Activated CD8-positive, alpha-beta memory T cell treated with anti-CD3 and anti-CD28 coated beads, Interleukin-2, amount 50 U/mL, for 24 hours (primary cell): Measurements from ENCODE around the gene CTTNBP2NL.

Experiments used
- DNase-seq: peaks from one replicate; pipeline ENCODE4 v3.0.0-alpha.2; 2020; ENCODE audit errors: extremely low read depth

Gene CTTNBP2NL

DNA sequence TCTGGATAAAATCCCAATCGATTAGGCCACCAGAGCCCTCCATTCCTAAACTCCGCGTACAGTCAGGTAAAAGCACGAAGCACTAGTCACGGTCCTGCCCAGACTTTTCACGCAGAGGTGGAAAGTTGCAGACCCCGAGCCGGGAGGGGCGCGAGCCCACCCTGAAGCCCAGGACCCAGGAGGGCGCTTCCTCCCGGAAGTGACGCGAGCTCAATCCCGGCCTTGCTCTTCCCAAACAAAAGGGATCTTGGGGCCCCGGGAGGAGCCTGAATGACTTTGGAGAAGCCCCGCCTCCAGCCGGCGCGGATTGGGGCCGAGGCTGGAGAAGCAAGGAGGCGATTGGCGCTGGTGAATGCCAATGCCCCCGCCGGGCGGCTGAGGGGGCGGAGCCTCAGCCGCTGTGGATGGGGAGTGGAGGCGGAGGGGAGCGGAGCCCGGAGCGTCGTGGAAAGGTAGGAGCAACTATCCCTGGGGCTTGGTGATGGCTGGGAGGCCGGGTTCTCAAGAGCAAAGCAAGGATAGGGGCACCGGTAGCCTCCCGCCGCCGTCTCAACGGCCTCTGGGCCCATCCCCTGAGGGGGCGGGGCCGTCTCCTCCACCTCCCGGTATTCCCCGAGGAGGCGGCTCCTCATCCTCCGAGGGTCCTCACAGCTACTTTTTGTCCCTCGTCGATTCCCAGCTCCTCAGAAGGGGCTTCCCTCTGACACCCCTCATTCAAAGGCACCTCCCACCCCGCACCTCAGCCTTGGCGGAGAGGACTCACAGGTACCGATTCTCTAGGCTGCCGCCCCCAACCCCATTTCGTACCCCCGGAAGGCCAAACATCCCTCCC lies at the start of gene CTTNBP2NL:
TSS of gene CTTNBP2NL (plus strand) at position 394 of the 832 bp plus-strand sequence. CDS start 19,952 bp downstream, outside the sequence.
- DNase-seq: peak; percentile 39

GRCh38 chr1:112346801-112347350 lies 49.1 kb upstream of the CTTNBP2NL start:
- no peak for DNase-seq

DNA sequence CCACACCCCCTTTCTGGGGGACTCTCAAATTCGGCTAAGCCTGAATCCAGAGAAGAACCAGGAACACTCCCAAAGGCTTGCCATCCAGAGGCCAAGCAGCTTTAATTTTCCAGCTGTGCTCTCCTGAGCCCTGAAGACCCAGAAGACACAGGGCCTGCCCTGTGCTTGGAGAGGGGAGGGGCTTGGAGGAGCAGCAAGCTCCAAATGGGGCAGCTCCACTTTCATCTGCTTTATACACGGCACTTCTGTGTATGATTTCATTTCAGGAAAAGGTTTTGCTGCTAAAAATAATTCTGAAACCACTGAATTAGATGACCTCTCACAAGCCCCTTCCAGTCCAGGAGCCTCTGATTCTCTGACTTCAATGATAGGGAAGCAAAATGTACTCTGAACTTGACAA lies 39.2 kb upstream of the CTTNBP2NL start:
- no peak for DNase-seq

DNA sequence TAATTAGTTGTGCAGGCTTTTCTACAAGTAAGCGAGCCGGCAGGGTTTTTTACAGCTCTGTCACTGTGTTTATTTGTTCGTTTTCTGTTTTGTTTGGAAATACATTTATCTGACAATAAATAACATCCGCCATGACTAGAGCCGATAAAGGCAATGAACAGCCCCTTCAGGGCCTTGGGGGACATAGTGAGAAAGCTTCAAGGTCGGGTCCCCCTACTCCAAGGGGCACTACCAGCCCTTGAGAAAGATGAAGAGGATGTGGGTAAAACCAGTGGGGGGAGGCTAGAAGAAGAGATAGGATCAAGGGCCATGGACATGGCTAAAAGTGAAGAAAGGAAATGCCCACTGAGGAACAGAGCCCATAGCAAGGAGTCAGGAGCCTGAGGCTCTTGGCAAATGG lies 38.5 kb upstream of the CTTNBP2NL start:
- no peak for DNase-seq

- DNase-seq: no peak
These were observed 37.8 kb upstream of the CTTNBP2NL start for GRCh38 chr1:112358061-112358770.

- DNase-seq: no peak
These were observed 37.1 kb upstream of the CTTNBP2NL start for GRCh38 chr1:112358798-112359408.

DNA sequence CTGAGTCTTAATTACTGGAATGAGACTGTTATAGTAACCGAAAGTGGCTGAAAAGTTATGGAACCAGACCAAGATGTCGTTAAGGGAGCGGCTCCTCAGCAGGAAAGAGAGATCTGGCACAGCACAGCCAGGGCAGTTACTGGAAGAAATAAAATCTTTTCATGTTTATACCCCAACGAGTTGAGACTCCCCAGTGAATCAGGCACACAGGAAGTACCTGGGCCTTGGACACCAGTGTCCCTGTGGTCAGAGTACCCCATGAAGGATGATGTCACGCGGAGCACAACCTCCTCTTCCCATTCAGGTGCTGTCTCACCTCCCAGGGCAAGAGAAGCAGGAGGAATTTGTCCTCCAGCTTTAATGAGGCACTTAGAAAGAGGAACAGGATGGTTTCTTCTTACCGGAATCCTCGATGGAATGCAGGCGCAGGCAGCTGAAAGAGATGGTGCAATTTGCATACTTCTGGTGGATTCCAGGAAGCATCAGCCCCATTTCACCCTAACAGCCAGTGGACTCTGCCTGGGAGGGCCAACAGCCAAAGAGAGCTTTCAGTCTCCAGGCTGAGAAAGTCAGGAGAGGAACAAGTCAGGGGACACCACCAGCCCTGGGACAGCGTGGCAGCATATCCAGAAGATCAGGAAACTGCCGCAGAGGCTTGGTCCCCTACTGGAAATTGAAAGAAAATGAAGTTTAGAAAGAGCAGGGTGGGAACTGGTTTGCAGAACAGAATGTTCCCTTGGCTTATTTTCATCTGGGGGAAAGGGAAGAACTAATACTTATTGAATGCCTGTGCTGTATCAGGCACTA lies 35.9 kb upstream of the CTTNBP2NL start:
- no peak for DNase-seq

DNA sequence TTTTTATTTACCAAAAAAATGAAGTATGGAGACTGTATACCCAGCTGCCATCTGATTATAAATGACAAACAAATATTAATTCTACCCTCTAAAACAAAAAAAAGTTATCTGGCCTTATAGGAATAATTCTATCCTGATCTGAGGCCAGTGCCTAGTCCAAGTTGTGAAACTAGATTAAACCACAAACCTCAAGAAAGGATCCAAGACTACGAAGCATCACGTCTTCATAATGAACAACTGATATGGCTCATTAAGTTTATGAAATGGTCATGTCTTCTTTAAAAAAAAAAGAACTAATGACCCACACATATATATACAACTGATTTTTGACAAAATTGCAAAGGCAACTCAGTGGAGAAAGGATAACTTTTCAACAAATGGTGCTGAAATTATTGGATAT lies 32.4 kb upstream of the CTTNBP2NL start:
- DNase-seq: no peak

- DNase-seq: no peak
These were observed 27.8 kb upstream of the CTTNBP2NL start for GRCh38 chr1:112368198-112368597.

GRCh38 chr1:112369392-112370285 lies 26.4 kb upstream of the CTTNBP2NL start:
- DNase-seq: peak; percentile 53

DNA sequence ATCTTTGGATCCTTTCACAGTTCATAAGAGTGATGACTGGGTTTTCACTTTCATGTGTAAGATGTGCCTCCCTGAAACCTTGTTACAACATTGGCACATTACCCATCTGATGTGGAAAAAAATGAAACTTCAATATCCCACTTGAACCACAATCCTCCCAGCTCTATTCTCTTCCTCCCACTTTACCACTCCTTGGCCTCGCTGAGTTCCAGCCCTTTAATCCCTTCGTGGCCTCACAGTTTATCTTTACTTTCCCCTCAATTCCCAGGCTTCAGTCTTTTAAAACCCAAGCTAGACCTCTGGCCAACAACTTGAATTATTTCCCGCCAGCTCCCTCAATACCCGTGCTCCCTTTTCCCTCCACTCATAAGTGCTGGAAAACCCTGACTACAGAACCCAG lies 25.0 kb upstream of the CTTNBP2NL start:
- DNase-seq: no peak

DNA sequence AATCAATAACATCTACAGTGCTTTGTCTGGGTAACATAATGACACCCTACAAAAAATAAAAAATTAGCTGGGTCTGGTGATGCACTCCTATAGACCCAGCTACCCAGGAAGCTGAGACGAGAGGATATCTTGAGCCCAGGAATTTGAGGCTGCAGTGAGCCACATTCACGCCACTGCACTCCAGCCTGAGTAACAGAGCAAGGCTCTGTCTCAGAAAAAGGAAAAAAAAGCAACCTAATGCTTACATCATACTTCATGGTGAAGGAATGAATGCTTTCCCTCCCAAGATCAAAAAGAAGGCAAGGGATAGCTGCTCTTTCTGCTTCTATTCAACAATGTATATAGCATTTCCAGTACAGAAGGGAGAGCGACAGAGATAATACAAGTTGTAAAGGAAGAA lies 24.2 kb upstream of the CTTNBP2NL start:
- DNase-seq: no peak

- DNase-seq: no peak
These were observed 22.2 kb upstream of the CTTNBP2NL start for GRCh38 chr1:112373806-112374205.

GRCh38 chr1:112375701-112376100 lies 20.3 kb upstream of the CTTNBP2NL start:
- DNase-seq: no peak

DNA sequence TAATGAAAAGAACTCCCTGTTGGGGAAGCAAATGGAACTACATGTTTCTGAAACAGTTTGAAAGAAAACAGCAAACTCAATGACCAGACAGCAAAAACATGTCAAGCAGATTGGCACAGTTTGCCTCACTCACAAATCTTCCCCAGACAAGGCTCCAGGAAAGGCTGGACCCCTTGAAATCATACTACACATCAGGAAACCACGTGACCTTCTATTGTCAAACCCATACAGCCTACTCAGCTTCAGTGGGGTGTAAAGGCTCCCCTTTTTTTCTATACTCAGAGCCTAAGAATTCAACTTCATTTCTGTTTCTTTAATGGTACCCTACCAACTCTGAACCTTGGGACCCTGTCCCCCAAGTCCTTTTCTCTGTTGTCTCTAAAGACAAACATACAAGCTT lies 15.7 kb upstream of the CTTNBP2NL start:
- no peak for DNase-seq

DNA sequence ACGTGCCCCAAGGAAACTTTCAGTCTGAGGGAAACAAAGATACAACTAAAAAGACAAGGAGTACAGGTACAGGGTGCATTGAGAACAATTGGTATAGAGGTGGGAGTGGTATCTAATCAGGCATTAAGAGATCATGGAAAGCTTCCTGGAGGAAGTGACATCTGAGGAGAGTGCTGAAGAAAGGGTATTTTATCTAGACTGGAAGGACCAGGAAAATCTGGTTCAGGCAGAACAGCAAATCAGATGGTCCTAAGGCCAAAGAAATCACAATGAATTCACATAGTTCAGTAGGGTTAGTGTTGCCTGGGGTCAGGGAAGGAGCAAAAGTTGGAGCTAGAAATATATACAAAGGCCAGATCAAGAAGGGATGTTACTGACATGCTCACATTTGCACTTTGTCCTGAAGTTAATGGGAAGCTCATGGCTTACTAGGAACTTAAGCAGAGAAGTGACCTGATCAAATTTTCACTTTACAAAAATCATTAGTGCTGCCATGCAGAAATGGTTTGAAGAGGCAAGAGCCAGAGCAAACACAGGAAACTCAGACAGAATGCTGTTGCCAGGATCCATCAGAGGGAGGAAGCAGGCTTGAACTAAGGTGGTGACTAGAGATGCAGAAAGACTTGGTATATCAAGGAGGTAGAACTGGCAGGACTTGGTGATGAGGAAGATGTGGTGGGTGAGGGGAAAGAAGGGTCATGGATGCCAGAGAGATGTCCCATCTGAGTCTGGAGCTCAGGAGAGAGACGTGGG lies 14.5 kb upstream of the CTTNBP2NL start:
- DNase-seq: no peak

GRCh38 chr1:112383759-112384370 lies 12.1 kb upstream of the CTTNBP2NL start:
- DNase-seq: no peak

DNA sequence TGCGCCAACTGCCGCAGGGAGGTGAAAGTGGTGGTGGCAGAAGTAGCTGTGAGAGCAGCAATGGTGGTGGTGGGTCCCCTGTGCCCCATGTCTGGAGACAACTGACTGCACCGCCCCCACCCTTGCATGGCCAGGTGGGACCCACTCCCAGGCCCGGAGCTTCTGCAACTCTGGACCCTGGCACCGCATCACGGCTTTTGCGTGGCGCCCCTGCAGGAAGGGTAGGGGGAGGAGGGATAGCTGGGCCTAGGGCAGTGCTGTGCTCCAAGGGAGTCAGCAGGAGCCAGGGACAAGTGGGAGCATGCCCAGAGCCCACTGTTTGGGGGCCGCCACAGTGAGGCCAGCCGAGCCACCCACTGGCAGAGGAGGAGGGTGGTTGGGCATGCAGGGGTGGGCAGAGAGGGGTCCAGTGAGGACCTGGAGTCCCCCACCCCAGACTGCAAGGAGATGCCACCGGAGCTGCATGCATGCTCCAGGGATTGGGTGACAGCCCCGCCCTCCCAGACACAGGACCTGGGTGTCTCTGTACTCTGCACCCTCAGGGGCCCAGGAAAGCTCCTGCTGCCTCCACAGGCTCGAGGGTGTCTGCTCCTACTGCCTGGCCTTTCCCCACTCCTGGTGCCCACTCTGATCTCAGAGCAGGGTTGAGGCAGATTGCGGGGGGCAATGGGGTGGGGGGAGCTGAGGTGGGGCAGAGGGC lies 9.8 kb upstream of the CTTNBP2NL start:
- no peak for DNase-seq
